Karpas-422 (cell line): ENCODE measurements around the gene DISC1. TPM values are rescaled to one million over a fixed set of nuclear protein-coding genes. Genes with fewer than 3 reads are reported as not detected.
"Not testable (repeated sequence)": the region's sequence is repeated elsewhere in the genome, so short reads cannot be mapped to it uniquely, and the experiment has no call there.

Experiments used
- DNase-seq: peaks from one replicate; pipeline ENCODE4 v3.0.0-alpha.2; 2015
- H2AFZ ChIP-seq: fragments of 200-600 bp; sonication (generic); 2 replicates; pipeline ENCODE4 v1.6.1; 2014; ENCODE audit warnings: antibody characterized with exemption, low read length, mixed read lengths
- H3K27ac ChIP-seq: fragments of 200-600 bp; sonication (generic); 2 replicates; pipeline ENCODE4 v1.5.1; 2014; ENCODE audit warnings: mild to moderate bottlenecking, low read length, moderate library complexity
- H3K27me3 ChIP-seq: fragments of 200-600 bp; sonication (generic); 2 replicates; pipeline ENCODE4 v1.6.1; 2014; ENCODE audit warnings: low read length, mixed read lengths
- H3K36me3 ChIP-seq: fragments of 200-600 bp; sonication (generic); 2 replicates; pipeline ENCODE4 v1.6.1; 2014; ENCODE audit warnings: low read length, mixed read lengths; ENCODE audit not compliant: insufficient read depth
- H3K4me1 ChIP-seq: fragments of 200-600 bp; sonication (generic); 2 replicates; pipeline ENCODE4 v1.6.1; 2014; ENCODE audit warnings: mild to moderate bottlenecking, low read length, mixed read lengths
- H3K4me2 ChIP-seq: fragments of 200-600 bp; sonication (generic); 2 replicates; pipeline ENCODE4 v1.6.1; 2014; ENCODE audit warnings: low read length, low read depth, mild to moderate bottlenecking; ENCODE audit not compliant: poor library complexity, severe bottlenecking
- H3K4me3 ChIP-seq: fragments of 200-600 bp; sonication (generic); 2 replicates; pipeline ENCODE4 v1.5.1; 2014; ENCODE audit warnings: mild to moderate bottlenecking, antibody characterized with exemption, low read length, mixed read lengths
- H3K79me2 ChIP-seq: fragments of 200-600 bp; sonication (generic); 2 replicates; pipeline ENCODE4 v1.6.1; 2014; ENCODE audit warnings: mild to moderate bottlenecking, low read length, mixed read lengths
- H3K9ac ChIP-seq: fragments of 200-600 bp; sonication (generic); 2 replicates; pipeline ENCODE4 v1.6.0; 2014; ENCODE audit warnings: low read length
- H3K9me2 ChIP-seq: fragments of 200-600 bp; sonication (generic), shearing (Covaris generic); replicated peaks from 2 replicates; pipeline ENCODE4 v1.6.0; 2014; ENCODE audit warnings: mild to moderate bottlenecking, low read length, moderate library complexity; ENCODE audit not compliant: insufficient read depth
- H3K9me3 ChIP-seq: fragments of 300-700, 200-600 bp; sonication (generic); 2 replicates; pipeline ENCODE4 v1.6.1; 2014; ENCODE audit warnings: low read length, mixed read lengths
- H4K20me1 ChIP-seq: fragments of 200-600 bp; sonication (generic); 2 replicates; pipeline ENCODE4 v1.6.1; 2014; ENCODE audit warnings: mild to moderate bottlenecking, antibody characterized with exemption, low read length, low read depth; ENCODE audit not compliant: insufficient read depth
- total RNA-seq: library from RNA; depleted of rRNA; stranded (reverse); fragments of >200 nt; shearing (Covaris generic); gene quantifications from 2 replicates; pipeline ENCODE4 v1.2.3, GENCODE V29; 2014; ENCODE audit warnings: low replicate concordance

DISC1 gene
- total RNA-seq, 1 experiment from 2014 or later, result 6.4 TPM

DNA sequence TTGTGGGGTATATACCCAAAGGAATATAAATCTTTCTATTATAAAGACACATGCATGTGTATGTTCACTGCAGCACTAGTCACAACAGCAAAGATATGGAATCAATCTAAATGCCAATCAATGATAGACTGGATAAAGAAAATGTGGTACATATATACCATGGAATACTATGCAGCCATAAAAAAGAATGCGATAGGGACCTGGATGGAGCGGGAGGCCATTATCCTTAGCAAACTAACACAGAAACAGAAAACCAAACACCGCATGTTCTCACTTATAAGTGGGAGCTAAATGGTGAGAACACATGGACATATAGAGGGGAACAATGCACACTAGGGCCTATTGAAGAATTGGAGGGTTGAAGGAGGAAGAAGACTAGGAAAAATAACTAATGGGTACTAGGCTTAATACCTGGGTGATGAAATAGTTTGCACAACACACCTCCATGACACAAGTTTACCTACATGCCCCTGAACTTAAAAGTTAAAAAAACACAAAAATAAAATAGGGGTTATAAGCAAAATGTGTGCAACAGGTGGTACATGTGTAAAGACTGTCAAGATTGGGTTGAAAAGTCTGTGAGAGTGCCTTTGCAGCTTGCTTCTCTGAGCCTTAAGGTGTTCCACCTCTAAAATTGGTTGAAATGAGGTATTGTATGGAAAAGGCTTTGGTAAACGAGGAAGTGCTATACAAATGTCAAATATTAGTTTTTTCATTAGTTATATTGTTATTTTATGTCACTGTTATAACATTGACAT lies 43.5 kb downstream of the DISC1 start:
- H4K20me1 ChIP-seq, H3K79me2 ChIP-seq, H2AFZ ChIP-seq: not testable (repeated sequence)

GRCh38 chr1:231670755-231671154 lies 44.2 kb downstream of the DISC1 start:
- H3K36me3 ChIP-seq, result no peaks in the 10 kb centered on the region
- no peak overlapping the region for H3K4me2 ChIP-seq
- H3K27ac ChIP-seq, result no peak overlapping the region
- DNase-seq, result no peak
- H3K4me1 ChIP-seq, result no peaks in the 10 kb centered on the region
- H3K9ac ChIP-seq, result no peak overlapping the region
- no peak overlapping the region for H3K4me3 ChIP-seq
- H3K9me2 ChIP-seq, result no peaks in the 10 kb centered on the region
- H3K79me2 ChIP-seq, result no peaks in the 10 kb centered on the region
- no peaks in the 10 kb centered on the region for H4K20me1 ChIP-seq
- no peak overlapping the region for H2AFZ ChIP-seq
- peaks cover 4% of the 10 kb centered on the region; the same call in 1 of the 2 replicates for H3K9me3 ChIP-seq
- H3K27me3 ChIP-seq, result 0 out of 2 replicates have a peak, but pooled peaks cover 4% of the 10 kb centered on the region

More for the DNA sequence above, 43.5 kb downstream of the DISC1 start:
- H3K9me3 ChIP-seq, H3K27ac ChIP-seq, H3K9me2 ChIP-seq, H3K4me3 ChIP-seq, H3K4me1 ChIP-seq, H3K4me2 ChIP-seq, H3K36me3 ChIP-seq, DNase-seq, H3K27me3 ChIP-seq, H3K9ac ChIP-seq: not testable (repeated sequence)

DNA sequence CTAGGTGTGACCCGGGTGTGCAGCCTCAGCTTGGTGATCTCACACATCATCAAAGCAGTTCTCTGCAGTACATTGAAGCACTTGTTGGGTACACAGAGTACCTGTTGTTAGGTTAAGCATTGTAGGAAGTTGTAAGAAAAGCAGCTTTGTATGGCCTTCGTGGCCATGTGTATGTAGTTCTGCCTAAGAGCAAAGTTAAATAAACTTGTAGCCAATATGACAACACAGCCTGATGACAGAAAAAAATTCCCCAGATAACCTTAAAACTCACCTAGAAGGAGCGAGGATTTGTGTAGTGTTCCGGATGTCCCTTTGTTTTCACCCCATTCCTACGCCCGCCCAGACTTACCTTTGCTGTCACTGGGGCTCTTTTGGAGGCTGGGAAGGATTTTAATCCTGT lies 48.0 kb downstream of the DISC1 start:
- DNase-seq, result no peak
- Histone ChIP-seq H3K4me1 (no peaks in the 10 kb centered on the region), H3K4me2 (no peak overlapping the region), H3K79me2 (no peaks in the 10 kb centered on the region), H3K4me3 (no peak overlapping the region), H3K27me3 (0 out of 2 replicates have a peak, but pooled peaks cover 4% of the 10 kb centered on the region), H3K27ac (no peak overlapping the region), H3K9ac (no peak overlapping the region), H3K9me2 (no peaks in the 10 kb centered on the region), H3K36me3 (no peaks in the 10 kb centered on the region), H2AFZ (no peak overlapping the region), H3K9me3 (peaks cover 4% of the 10 kb centered on the region; the same call in 1 of the 2 replicates), H4K20me1 (no peaks in the 10 kb centered on the region)

GRCh38 chr1:231676487-231676886 lies 49.9 kb downstream of the DISC1 start:
- Histone ChIP-seq H3K27me3 (no peaks in the 10 kb centered on the region), H3K9me3 (no peaks in the 10 kb centered on the region), H3K9me2 (no peaks in the 10 kb centered on the region), H3K27ac (no peak overlapping the region), H2AFZ (no peak overlapping the region), H3K79me2 (no peaks in the 10 kb centered on the region), H4K20me1 (no peaks in the 10 kb centered on the region), H3K36me3 (no peaks in the 10 kb centered on the region), H3K4me3 (no peak overlapping the region), H3K9ac (no peak overlapping the region), H3K4me1 (no peaks in the 10 kb centered on the region), H3K4me2 (no peak overlapping the region)
- no peak for DNase-seq

- no peaks in the 10 kb centered on the region for H3K9me2 ChIP-seq
- no peaks in the 10 kb centered on the region for H4K20me1 ChIP-seq
Observed at GRCh38 chr1:231677442-231677841, 50.9 kb downstream of the DISC1 start.

DNA sequence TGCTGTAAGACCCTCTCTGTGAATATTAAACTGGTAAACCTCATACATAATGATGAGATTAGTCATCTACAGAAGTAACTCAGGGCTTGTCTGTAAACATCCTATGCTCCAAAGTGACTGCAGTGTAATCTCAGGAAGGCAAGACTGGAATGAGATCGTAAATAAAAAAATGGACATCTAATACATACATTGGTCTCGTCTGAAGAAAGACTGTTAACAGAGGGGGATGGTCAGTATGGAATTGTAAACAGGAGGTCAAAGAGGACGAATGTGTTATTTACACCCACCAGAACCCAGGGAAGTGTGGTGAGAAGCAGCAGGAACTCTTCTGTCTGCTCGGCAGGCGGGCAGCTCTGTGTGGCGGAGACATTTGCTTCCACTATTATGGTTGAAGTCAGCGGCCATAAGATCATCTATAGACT lies 51.4 kb downstream of the DISC1 start:
- no peak overlapping the region for H3K4me2 ChIP-seq
- H3K27me3 ChIP-seq, result no peaks in the 10 kb centered on the region
- H3K27ac ChIP-seq, result no peak overlapping the region
- no peak overlapping the region for H3K4me3 ChIP-seq
- no peaks in the 10 kb centered on the region for H3K36me3 ChIP-seq
- H3K9ac ChIP-seq, result no peak overlapping the region
- DNase-seq, result no peak
- no peaks in the 10 kb centered on the region for H4K20me1 ChIP-seq
- no peaks in the 10 kb centered on the region for H3K9me3 ChIP-seq
- no peaks in the 10 kb centered on the region for H3K4me1 ChIP-seq
- H3K9me2 ChIP-seq, result no peaks in the 10 kb centered on the region
- H2AFZ ChIP-seq, result no peak overlapping the region
- H3K79me2 ChIP-seq, result no peaks in the 10 kb centered on the region

More at GRCh38 chr1:231677442-231677841, 50.9 kb downstream of the DISC1 start:
- H3K36me3 ChIP-seq, result no peaks in the 10 kb centered on the region
- no peak for DNase-seq
- no peak overlapping the region for H3K4me3 ChIP-seq
- no peaks in the 10 kb centered on the region for H3K79me2 ChIP-seq
- no peaks in the 10 kb centered on the region for H3K9me3 ChIP-seq
- H3K4me1 ChIP-seq, result no peaks in the 10 kb centered on the region
- no peak overlapping the region for H3K4me2 ChIP-seq
- H3K9ac ChIP-seq, result no peak overlapping the region
- H3K27ac ChIP-seq, result no peak overlapping the region
- no peak overlapping the region for H2AFZ ChIP-seq
- H3K27me3 ChIP-seq, result no peaks in the 10 kb centered on the region

GRCh38 chr1:231679109-231679508 lies 52.5 kb downstream of the DISC1 start:
- H3K27ac ChIP-seq, result no peak overlapping the region
- H3K79me2 ChIP-seq, result no peaks in the 10 kb centered on the region
- no peak overlapping the region for H3K4me3 ChIP-seq
- H3K27me3 ChIP-seq, result no peaks in the 10 kb centered on the region
- no peak overlapping the region for H2AFZ ChIP-seq
- DNase-seq, result no peak
- H3K9me2 ChIP-seq, result no peaks in the 10 kb centered on the region
- no peaks in the 10 kb centered on the region for H3K4me1 ChIP-seq
- no peaks in the 10 kb centered on the region for H3K36me3 ChIP-seq
- no peak overlapping the region for H3K4me2 ChIP-seq
- no peaks in the 10 kb centered on the region for H4K20me1 ChIP-seq
- H3K9ac ChIP-seq, result no peak overlapping the region
- no peaks in the 10 kb centered on the region for H3K9me3 ChIP-seq

DNA sequence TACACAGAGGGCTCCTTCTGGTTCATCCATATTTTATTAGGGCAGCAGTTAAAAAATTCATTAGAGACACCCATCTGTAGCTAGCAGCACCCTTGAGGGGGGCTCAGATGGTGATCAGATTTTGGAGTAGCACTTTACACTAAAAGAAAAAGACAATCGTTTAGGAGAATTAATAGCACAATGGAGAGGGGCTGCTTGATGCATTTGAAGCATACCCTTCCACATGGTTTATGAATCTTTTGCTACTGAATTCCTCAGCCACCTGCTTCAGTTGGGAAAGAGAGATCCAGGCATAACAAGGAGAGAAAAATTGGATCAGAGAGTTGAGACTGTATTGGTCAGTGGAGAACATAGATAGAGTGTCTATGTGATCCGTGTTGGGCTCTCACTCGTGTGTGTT lies 54.4 kb downstream of the DISC1 start:
- H3K9ac ChIP-seq, result no peak overlapping the region
- no peaks in the 10 kb centered on the region for H3K27me3 ChIP-seq
- H2AFZ ChIP-seq, result no peak overlapping the region
- DNase-seq, result no peak
- H3K4me1 ChIP-seq, result no peaks in the 10 kb centered on the region
- no peaks in the 10 kb centered on the region for H3K79me2 ChIP-seq
- no peak overlapping the region for H3K4me2 ChIP-seq
- no peak overlapping the region for H3K4me3 ChIP-seq
- H3K27ac ChIP-seq, result no peak overlapping the region
- H3K9me2 ChIP-seq, result no peaks in the 10 kb centered on the region
- H3K9me3 ChIP-seq, result no peaks in the 10 kb centered on the region
- H4K20me1 ChIP-seq, result no peaks in the 10 kb centered on the region
- H3K36me3 ChIP-seq, result no peaks in the 10 kb centered on the region
